Kidney tubule cell (primary cell): ENCODE measurements around the gene GMCL2.

ENCODE experiments used
- DNase-seq: peaks from one replicate; pipeline ENCODE4 v3.0.0-alpha.2; 2018; ENCODE audit warnings: low spot score

The GMCL2 gene

DNA sequence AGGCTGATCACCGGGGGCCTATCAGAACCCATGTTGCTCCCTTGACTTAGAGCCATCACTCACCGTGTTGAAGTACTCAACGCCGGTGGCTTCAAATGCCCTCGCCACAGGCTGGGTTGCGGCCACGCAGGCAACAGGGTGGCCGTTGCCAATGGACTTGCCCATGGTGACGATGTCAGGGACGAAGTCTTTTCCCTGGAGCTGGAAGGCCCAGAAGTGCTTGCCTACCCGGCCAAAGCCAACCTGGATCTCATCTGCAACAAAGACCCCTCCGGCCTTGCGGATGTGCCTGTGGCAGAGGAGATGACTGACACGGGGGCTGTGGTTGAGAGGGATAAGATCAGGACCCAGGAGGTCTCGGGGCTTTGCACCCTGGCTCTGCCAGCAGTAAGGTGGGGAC, 35.1 kb upstream of the GMCL2 start:
- DNase-seq, result no peak

DNA sequence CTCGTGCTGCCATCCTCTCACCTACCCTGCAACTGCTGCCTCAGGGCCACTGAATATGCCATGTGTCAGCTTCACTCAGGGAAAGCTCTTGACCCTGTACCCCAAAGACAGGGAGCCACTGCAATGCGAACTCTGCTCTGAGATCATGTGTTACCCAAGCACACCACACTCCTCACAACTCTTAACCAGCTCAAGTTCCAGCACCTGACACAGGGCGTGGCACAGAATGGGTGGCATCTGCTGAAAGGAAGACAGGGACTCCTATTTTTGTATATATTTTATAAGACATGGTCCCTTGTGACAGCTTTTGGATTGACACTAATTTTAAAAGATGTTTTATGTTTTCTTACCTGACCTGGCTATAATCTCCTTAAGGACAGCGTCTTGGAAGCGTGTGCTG, 34.7 kb upstream of the GMCL2 start:
- no peak for DNase-seq

DNA sequence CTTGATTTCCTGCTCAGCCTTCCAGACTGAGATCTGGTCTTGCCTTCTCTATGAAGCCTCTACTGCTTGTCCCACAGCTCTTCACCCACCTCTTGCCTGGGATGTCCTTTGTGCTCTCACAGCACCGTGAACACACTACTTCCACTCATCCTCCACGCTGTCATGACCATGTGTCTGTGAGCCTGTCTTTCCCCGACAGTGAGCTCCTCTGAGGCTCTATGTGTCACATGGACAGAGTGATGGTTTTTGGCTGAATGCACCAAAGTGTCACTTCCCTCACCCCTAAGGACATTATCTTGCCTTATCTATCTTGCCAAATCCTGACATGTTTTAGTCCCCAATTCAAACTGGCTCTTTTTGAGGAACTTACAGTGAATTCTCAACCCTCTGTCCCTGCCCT, 34.1 kb upstream of the GMCL2 start:
- no peak for DNase-seq

- no peak for DNase-seq
Observed at GRCh38 chr5:178218827-178219226, 31.7 kb upstream of the GMCL2 start.

DNA sequence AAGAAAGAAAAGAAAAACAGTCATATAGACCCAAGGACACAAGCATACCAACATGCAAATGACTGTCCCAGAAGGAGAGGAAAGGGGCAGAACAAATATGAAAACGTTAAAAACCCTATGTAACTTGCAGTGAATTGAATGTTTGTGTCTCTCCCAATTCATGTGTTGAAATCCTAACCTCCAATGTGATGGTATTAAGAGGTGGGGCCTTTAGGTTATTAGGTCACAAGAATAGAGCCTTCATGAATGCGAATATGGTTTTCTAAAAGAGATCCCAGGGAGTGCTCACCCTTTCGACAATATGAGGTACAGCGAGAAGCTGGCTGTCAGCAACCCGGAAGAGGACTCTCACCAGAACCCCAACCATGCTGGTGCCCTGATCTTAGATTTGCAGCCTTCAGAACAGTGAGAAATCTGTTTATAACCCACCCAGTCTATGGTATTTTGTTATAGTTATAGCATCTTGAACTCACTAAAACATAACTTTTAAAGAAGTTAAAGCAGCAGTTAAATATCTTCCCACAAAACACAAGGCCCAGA, 31.1 kb upstream of the GMCL2 start:
- no peak for DNase-seq

DNA sequence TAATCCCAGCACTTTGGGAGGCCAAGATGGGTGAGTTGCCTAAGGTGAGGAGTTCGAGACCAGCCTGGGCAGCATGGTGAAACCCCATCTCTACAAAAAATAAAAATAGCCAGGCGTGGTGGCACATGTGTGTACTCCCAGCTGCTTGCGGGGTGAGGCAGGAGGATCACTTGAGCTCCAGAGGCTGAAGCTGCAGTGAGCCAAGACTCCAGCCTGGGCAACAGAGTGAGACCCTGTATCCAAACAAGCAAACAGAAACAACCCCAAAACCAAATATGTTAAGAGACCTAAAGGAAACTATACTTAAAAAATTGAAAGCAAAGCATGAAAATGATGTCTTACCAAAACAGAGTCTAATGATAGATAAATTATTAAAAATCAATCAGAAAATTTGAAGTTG, 29.6 kb upstream of the GMCL2 start:
- no peak for DNase-seq

GRCh38 chr5:178216088-178216534, 28.9 kb upstream of the GMCL2 start:
- no peak for DNase-seq

DNA sequence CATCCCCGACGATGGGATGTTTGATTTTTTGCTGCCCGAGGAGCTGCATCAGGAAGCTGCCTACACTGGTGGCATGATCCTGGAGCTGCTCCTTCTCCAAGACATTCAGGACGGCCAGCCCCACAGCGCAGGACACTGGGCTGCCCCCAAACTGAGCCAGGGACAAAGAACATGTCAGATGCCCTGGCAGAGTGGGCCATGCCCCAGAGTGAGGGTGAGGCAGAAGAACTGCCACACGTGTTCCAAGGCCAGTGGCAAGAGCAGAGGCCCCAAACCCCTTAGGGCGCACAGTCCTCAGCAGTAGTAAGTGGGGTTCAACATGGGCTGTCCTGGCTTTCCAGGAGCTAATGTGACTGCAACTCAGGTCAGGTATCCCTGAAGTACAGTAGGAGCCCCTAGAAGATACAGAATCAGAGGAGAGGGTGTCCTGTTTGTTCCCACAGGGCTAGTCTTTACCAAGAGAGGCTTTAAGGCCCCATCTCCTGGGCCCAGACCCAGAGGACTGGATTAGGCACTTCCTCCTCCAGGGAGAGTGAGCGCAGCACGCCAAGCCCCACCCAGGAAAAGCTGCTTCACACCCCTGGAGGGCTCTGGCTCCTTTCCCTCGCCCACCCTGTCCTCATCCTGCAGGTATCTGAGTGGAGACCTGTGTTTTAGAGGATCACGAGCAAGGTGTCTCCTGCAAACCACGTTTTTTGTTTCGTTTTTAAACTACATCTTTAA, 28.3 kb upstream of the GMCL2 start:
- DNase-seq, result no peak

DNA sequence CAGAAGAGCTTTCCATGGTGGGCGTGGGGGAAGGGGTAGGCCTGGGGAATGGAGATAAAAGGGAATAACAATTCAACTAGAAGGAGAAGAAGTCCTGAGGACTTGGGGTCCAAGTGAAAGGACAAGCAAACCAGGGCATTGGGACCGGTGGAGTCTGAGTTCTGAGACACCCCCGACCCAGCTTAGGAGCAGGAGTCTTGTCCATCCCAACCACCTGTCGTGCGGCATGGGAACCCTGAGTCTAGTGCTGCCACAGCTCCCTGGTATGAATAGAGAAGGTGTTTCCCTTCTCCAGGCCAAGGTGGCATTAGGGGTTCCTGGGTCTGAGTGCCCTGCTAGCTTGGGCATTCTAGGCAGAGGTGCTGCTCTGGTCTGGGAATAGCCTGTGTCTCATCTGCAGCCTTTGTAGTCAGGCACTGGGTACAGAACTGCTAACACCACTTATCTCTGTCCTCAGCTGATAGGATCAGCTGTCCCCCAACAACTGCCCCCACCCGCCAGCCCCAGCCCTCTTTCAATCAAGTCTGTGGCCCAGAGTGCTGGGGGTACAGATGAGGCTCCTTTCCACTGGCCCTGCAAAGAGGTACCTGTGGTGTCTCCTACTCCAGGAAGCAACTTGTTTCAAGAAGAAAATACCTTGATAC, 27.1 kb upstream of the GMCL2 start:
- DNase-seq, result no peak

DNA sequence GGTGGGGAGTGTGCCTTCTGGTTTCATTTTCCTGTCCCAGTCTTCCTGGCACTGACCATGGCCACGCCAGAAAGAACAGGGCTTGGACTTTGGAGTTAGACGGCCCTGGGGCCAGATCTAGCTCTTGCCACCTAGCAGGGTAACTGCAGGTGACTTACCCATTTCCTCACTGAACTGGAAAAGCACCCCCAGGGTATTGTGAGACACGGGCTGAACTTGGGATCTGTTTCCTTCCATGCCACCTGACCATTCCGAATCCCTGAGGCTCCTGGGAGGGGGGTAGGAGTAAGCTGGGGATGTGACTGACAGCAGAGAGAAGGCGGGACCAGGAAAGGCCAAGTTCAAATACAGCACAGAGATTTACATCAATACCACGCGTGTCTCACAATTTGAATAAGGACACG, 26.6 kb upstream of the GMCL2 start:
- peak; percentile 49 for DNase-seq

DNA sequence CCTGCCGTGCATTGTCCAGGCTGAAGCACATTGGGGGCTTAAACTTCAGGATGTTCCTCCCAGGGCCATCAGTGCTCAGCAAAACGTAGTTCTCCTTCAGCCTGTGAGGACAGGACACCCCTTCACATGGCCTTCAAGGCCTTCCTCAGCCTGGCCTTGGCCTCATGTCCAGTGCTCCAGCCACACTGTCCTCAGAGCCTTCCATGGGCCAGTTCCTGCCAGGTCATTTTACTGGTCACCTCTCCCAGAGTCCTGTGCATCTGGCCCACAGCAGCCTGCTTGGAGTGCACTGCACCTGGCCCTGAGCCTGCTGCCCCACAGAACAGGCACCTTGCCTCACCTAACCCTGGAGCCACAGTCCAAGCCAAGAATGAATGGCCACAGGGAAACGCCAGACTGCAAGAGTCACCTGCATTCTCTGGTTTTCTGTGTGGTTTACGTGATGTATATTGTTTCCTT, 25.9 kb upstream of the GMCL2 start:
- peak; percentile 41 for DNase-seq

DNA sequence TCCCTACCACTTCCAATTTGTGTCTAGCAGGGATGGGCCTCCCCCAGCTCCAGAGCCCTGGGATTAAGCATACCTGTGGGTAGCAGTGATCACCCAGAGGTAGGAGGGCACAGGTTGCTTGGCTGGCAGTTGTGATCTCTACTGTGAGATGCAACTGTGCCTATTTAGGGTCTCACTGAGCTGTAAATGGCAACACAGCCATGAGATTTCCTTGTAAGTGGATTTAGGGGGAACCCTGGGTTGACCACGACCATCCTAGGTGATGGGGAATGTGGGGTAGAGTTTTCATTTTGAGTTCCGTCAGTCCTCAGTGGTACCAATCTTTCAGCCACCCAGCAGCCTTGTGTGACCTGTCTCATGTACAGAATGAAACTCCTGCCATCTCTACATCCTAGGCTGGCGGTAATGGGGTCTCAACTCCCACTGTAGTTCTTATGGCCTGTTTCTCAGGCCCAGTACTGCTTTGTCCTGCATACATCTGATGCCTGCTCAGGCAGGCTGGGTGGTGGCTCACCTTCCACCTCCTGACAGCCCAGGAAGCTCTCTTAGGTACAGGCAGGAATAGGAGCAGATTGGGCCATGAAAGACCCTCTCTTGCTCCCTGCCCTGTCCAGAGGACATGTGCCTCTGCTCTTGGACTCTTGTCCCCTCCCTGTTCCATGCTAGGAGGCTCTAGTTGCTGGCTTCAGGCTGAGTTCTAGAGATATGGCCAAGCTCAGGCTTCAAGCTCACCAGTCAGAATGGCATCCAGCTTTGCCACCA, 25.3 kb upstream of the GMCL2 start:
- no peak for DNase-seq

DNA sequence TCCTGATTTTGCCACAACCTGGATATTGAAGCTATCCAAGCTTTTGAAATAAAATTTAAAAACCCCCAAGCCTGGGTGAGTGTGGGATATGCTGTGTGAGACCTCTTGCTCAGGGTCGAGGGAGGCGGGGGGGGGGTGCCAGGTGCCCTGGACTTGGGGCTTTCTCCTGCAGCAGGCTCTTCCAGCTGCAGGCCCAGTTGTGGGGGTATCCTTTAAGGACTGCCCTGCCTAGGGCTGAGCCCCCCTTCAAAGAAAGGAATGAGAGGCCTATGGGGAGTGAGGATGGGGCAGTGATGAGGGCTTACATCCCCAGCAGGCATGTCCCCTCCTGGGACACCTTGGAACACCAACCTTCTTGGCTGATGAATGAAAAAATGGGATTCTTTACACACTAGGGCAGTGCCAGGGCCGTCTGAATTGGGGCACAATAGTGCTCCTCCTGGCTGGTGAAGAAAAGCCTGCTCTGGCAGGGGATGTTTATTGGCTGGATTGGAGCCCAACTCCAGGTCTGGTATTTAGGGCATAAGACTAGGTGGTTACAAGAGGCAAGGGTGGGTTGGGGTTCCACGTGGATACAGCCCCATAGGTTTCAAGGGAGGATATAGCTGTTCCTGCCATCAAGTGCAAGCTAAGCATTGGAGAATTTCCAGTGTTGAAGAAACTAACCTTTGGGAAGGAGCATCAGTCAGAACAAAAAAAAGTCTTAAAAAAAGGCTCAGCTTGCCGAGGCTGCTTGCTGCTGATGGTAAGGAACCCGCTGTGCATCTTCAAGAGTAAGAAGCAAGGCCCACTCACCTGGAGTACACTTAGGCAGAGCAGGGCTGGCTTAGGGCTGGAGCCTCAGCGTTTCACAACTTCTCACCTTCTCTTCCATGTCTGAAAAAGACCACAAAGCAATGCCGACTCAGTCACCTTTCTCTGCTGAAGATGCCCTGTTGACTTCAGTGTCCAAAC, 24.2 kb upstream of the GMCL2 start:
- DNase-seq, result no peak

GRCh38 chr5:178210686-178211085, 23.5 kb upstream of the GMCL2 start:
- DNase-seq, result no peak

- DNase-seq, result no peak
Observed at GRCh38 chr5:178210073-178210535, 22.9 kb upstream of the GMCL2 start.

- DNase-seq, result no peak
Observed at GRCh38 chr5:178209334-178210072, 22.3 kb upstream of the GMCL2 start.

- DNase-seq, result no peak
Observed at GRCh38 chr5:178208540-178209227, 21.5 kb upstream of the GMCL2 start.

DNA sequence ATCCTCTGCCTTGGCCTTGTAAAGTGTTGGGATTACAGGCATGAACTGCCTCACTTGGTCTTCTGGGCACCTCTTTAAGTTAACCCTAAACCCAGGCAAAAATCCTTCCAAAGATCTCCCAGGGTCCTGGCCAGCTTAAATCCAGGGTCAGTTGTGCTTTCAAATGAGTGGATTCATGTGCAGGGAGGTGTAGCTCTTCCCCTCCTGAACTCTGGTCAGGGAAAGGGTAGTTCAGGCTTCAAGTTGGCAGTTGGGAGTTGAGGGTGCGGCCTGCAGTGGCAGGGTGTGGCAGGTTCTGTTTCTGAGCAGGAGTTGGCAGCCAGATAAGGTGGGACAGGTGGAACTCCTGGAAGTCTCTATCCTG, 20.7 kb upstream of the GMCL2 start:
- no peak for DNase-seq

DNA sequence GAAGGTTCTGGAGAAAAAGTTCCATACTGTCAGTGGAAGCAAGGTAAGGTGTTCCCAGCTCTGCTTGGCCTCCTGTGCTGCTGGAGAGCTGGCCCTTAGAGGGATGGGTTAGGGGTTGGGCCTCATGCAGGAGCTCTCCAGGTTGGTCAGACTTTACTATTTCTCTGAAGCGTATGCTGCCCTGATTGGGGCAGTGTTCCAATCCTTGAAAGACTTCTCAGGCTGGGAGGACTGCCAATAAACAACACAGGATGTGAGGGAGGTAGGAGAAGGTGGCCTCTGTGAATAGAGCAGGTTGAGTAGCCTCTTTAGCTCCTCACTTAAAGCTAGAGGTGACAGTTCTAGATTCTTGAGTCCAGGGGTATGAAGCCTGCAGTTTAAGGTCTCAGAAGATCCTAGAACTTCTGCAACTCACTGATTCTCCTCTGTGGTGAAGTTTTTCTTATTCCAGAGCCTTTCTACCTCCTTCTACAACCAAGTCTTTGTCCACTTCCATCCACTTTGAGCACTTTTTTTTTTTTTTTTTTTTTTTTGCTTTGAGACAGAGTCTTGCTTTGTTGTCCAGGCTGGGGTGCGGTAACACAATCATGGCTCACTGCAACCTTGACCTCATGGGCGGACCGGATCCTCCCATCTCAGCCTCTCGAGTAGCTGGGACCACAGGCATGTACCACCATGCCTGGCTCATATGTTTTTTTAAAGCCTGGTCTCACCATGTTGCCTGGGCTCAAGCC, 20.2 kb upstream of the GMCL2 start:
- DNase-seq, result peak; percentile 76
